Measurements from ENCODE around the gene MAP3K14.
A peak's percentile ranks its signal among the peaks of the same experiment; 100 is the strongest.

Gene MAP3K14

GRCh38 chr17:45223539-45224528 lies 93.0 kb downstream of the MAP3K14 start:
- no peaks in the 10 kb centered on the region for H3K9me3 ChIP-seq
- DNase-seq: peak; percentile 54
- H3K4me3 ChIP-seq (ENCODE audit: low read depth, low read length): no peak overlapping the region

DNA sequence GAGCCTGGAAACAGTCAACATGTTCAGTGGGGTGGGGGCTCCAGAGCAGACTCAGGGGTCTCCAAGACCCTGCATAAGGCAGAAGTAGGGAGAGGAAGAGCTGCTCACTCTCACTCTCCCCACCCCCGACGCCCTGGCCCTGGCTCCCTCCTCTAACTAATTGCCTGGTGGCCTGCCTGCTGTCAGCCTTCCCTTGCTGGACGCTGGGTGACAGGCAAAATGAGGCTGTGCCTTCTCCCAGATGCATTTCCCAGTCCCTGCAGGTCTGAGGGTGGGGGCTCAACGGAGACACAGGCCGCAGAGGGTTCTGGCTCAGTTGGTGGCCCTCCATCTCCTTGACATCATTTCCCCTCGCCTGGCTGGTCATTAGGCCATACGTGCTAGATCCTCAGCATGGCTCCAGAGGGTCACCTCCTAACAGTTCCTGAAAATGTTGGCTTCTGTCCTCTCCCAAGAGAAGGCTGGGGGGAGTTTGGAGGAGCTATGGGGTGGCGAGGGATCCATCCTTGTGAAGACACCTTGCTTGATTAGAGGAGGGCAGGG lies 93.8 kb downstream of the MAP3K14 start:
- peak; percentile 60 for DNase-seq
- peaks cover 22% of the 10 kb centered on the region for H3K27me3 ChIP-seq

More at GRCh38 chr17:45223539-45224528, 93.0 kb downstream of the MAP3K14 start:
- peaks cover 13% of the 10 kb centered on the region for H3K4me1 ChIP-seq
- H3K27me3 ChIP-seq: peaks cover 22% of the 10 kb centered on the region
- TF ChIP-seq CTCF (IDR thresholded peaks at IDR 0.05; ENCODE audit: low read depth, low read length): no peak
- no peaks in the 10 kb centered on the region for H3K36me3 ChIP-seq

DNA sequence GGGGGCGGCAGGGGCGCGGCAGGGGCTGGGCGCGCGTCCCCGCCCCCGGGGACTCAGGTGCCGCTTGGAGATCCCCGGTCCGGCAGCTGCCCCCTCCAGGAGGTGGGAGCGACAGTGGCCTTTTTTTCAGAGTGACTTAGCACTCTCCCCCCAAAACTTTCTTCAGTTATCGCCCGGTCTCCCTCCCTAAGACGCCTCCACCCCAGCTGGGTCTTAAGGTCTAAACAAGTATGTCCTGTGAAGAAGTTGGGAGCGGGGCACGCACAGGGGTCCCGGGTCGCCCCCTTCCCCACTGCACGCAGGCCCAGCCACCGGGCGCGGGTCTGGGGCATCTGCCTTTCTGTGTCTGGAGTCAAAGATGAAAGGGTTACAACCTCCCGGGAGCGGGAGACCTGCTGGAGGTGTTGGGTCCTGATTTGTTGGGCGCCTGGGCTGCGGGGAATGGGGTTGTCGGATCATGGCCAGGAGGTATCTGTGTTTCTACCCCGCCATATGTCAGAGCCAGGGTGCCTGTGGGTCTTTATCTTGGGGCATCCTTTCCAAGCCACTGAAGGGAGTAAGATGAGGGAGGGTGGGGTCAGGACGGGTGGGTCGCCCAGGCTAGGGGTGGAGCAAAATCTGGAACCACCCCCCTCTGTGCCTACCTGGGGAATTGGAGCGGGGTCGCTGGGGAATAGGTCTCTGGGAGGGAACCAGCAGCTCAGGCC lies 94.4 kb downstream of the MAP3K14 start:
- DNase-seq: no peak
- Histone ChIP-seq H3K4me3 (ENCODE audit: low read depth, low read length) (0 out of 2 replicates have a peak overlapping the region, but pooled peaks have one; percentile 23), H3K36me3 (no peaks in the 10 kb centered on the region), H3K27me3 (peaks cover 22% of the 10 kb centered on the region), H3K9me3 (no peaks in the 10 kb centered on the region), H3K4me1 (peaks cover 11% of the 10 kb centered on the region)
- TF ChIP-seq CTCF (IDR thresholded peaks at IDR 0.05; ENCODE audit: low read depth, low read length): no peak

More for the DNA sequence above, 93.8 kb downstream of the MAP3K14 start:
- Histone ChIP-seq H3K4me1 (peaks cover 11% of the 10 kb centered on the region), H3K4me3 (ENCODE audit: low read depth, low read length) (no peak overlapping the region), H3K9me3 (no peaks in the 10 kb centered on the region), H3K36me3 (no peaks in the 10 kb centered on the region)
- TF ChIP-seq CTCF (IDR thresholded peaks at IDR 0.05; ENCODE audit: low read depth, low read length): no peak

DNA sequence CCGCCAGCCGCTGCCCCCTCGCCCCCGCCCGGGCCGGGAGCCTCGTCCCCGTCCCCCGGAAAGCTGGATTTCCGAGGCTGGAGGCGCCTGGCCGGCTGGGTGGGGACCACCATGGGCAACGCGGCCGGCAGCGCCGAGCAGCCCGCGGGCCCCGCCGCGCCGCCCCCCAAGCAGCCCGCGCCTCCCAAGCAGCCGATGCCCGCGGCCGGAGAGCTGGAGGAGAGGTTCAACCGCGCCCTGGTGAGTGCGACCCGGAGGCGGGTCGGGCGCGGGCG lies 94.9 kb downstream of the MAP3K14 start:
- H3K4me3 ChIP-seq (ENCODE audit: low read depth, low read length): peak overlapping the region; percentile 36; the same call in 1 of the 2 replicates
- peaks cover 22% of the 10 kb centered on the region for H3K27me3 ChIP-seq
- H3K4me1 ChIP-seq: peaks cover 11% of the 10 kb centered on the region
- TF ChIP-seq CTCF (IDR thresholded peaks at IDR 0.05; ENCODE audit: low read depth, low read length): no peak
- H3K36me3 ChIP-seq: no peaks in the 10 kb centered on the region
- DNase-seq: no peak
- no peaks in the 10 kb centered on the region for H3K9me3 ChIP-seq

DNA sequence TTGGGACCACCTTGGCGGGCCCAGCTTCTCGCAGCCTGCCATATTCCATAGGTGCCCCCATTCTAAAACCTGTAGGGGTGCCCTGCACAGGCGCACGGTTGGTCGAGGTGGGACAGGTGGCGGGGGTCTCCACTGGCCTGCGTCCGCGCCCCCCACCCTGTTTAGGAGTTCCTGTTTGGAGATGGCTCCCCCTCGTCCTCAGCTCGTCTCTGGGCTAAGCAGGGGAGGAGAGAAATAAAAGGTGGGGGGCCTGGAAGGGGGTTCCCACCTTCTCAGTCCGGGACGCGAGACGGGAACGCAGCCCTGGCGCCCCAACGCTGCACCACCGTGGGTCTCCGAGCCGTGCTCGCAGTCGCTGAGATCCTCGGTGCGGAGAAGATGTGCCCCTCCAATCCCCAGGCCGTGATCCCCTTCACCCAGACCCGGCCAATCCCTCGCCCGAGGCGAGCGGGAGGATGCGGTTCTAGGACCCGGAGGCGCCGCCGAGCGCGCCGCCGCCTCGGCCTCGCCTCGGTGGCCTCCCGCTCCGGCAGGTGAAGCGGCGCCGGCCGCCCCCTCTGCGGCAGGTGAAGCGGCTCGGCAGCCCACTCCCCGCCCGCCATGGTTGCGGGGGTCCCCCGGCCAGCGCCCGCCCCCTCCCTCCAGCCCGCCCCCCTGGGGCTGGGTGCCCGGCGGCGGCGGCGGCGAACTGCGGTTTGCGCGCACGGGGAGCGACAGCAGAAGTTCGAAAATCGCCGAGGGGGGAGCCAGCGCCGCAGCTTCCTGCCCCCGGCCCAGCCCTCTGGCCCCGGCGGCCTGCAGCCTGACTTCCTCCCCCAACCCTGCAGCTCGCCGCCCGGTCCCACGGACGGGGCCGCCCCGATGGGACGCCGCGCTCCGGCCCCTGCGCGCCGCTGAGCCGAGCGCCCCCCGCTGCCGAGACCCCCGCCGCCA lies 95.5 kb downstream of the MAP3K14 start, which contains the start of gene FMNL1:
Gene FMNL1, plus strand, starts transcription at position 805 of the 933 bp plus-strand sequence. CDS start 240 bp downstream, outside the sequence.
- no peak for DNase-seq
- Histone ChIP-seq H3K4me1 (peaks cover 11% of the 10 kb centered on the region), H3K27me3 (peaks cover 22% of the 10 kb centered on the region), H3K9me3 (no peaks in the 10 kb centered on the region), H3K4me3 (ENCODE audit: low read depth, low read length) (peak within 1 kb of the TSS; percentile 36), H3K36me3 (no peaks in the 10 kb centered on the region)
- no peak for TF ChIP-seq CTCF (IDR thresholded peaks at IDR 0.05; ENCODE audit: low read depth, low read length)

All from BE2C (cell line).